Pulmonary artery endothelial cell (primary cell): Measurements from ENCODE around the gene NOTCH2. TPM values are rescaled to one million over a fixed set of nuclear protein-coding genes. Genes with fewer than 3 reads are reported as not detected.
"Not testable (repeated sequence)": the region's sequence is repeated elsewhere in the genome, so short reads cannot be mapped to it uniquely, and the experiment has no call there.

ENCODE experiments used
- DNase-seq: peaks from one replicate; pipeline ENCODE4 v3.0.0-alpha.2; 2011; ENCODE audit warnings: low read depth, low spot score
- total RNA-seq: library from RNA; depleted of rRNA; stranded (reverse); fragments of >200 nt; gene quantifications from 2 replicates; pipeline ENCODE4 v1.2.3, GENCODE V29; 2014

The NOTCH2 gene
- total RNA-seq, 1 donor from 2014 or later: 42.9 TPM

DNA sequence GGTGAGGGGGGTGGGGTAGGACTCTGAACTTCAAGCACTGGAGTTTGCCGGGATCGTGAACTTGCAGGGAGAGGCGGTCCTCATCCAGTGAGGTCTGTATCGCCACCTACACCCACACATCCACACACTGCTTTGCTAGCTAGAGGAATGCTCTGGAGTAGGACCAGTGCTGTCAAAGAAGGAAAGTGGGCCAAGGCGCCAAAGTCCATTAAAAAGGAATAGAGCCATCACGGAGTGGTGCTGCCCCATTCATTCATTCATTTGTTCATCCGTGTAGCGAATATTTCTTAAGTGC lies 405 bp upstream of the NOTCH2 start:
- not testable (repeated sequence) for DNase-seq

DNA sequence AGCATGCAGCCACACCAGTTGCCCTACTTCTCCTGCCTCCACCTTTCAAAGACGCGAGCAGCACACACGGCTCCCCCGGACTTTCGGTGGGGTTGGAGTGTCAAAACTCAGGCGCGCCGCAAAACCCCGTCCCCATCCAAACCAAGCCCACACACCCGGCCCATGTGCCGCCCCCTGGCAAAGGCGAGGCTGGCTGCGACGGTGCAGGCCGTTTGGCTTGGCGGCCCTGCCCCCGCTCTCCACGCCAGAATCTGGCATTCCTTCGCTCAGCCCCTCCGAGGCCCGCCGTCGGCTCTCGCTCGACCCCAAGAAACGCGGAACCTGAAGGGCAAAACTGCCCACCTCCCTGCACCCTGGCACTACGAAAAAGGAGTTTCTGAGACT lies 787 bp downstream of the NOTCH2 start:
- not testable (repeated sequence) for DNase-seq

DNA sequence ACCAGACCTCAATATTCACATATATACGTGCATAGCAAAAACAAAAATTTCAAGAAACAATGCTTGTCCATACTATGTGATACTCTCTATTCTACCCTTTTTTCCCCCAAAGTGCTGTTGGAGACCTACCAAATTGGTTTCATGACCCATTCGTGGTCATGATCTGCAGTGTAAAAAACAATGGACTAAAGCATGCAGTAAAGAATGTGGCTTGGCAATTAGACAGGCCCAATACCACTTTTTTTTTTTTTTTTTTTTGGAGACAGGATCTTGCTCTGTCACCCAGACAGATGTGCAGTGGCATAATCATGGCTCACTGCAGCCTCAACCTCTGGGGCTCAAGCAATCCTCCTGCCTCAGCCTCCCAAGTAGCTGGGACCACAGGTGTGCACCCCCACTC lies 21.3 kb downstream of the NOTCH2 start:
- not testable (repeated sequence) for DNase-seq

DNA sequence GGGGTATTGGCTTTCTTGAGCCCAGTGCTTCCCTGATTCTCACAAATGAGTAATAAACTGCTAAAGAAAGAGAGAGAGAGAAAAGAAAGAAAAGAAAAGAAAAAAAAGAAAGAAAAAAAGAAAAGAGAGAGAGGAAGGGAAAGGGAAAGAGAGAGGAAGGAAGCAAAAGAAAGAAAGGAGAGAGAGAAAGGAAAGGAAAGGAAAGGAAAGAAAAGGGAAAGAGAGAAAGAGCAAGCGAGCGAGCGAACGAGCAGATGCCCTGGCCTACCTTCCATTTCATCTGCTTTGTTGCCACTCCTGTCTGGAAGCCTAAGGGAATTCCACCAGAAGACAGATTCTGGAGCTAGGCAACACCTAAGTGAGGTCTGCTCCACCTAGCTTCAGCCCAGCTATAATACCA lies 27.7 kb downstream of the NOTCH2 start:
- not testable (repeated sequence) for DNase-seq

DNA sequence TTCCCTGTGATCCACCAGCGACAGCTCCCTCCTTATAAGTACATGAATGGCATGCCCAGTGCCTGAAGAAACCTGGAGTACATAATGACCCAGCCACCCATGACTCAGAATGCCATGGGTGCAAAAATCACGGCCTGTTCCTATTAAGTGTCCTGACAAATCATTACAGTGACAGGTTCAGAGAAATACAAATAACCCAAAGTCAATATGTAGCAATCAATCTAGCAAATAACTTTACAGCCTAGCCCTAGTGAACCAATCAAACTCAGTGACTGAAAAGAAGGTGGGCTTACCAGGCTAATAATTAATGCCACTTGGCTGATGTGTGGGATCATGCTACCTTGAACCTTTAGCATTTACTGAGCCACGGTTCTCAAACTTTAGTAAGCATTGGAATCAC lies 37.2 kb downstream of the NOTCH2 start:
- DNase-seq: not testable (repeated sequence)

DNA sequence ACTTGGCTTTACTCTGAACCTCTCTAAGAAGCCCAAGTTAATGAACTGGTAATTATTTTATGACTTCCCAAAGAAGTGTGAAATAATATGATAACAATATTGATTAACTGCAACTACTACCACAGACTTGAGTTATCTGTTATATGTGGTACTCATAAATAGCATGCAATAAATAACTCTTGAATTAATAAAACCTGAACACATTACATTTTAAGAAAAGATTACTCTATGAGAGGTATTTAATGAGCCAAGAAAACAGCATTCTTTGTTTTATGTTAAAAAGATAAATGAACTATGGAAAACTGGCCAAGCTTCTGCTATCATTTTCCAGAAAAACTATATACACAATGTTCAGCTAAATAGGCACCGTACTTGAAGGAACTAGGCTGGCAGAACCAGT lies 45.7 kb downstream of the NOTCH2 start:
- DNase-seq: not testable (repeated sequence)

DNA sequence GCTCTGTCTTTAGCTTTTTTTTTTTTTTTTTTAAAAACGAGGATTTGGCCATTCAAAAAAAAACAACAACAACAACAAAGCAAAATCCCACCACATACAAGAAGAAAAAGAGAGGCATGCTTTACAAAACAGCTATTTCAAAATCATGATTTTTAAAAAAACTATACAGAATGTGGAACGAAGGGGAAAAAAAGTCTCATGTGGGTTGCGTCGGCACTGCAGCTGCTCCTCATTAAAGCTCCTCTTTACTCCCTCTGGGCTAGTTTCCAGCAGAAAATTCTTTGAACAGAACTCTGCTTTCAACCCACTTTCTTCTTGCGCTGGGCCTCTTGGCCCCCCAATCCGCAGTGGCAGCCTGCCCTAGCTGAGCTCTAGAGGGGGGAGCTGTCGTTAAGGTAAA lies 54.5 kb downstream of the NOTCH2 start:
- not testable (repeated sequence) for DNase-seq

DNA sequence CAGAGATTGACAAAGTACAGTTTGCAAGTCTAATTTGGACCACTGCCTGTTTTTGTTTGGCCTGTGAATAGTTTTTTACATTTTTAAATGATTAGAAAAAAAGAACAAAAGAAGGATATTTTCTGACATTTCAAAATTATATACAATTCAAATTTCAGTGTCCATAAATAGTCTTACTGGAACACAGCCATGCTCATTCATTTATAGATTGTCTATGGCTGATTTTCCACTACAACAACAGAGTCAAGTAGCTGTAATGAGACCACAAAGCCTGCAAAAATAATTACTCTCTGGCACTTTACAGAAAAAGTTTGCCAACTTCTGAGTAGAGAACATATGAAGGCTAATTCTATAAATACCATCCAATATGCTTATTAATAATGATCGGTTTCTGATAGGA lies 61.1 kb downstream of the NOTCH2 start:
- DNase-seq: not testable (repeated sequence)

DNA sequence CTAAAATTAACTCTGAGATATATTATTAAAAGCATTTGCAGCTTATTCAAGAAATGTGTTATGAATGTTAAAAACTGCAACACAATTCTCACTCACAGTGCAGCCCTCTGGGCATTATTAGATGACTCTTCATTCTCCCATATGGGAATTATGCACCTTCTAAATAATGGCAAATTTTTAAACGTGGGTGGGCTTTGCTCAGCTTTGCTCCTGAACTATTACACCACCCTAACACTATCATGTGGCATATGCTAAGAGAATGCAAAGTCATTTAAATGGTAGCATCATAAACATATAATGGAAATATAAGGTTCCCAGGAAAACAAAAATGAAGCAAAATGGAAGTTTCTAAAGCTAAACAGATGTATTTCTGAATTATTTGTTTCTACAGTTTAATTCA lies 61.6 kb downstream of the NOTCH2 start:
- DNase-seq: not testable (repeated sequence)

DNA sequence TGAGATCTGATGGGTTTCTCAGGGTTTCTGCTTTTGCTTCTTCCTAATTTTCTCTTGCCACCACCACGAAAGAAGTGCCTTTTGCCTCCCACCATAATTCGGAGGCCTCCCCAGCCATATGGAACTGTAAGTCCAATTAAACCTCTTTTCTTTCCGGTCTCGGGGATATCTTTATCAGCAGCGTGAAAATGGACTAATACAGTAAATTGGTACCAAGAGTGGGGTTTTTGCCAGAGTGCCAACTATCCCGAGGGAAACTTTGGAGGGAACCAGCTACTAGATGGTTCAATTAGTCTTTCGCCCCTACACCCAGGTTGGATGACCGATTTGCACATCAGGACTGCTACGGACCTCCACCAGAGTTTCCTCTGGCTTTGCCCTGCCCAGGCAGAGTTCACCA lies 68.4 kb downstream of the NOTCH2 start:
- DNase-seq: not testable (repeated sequence)

DNA sequence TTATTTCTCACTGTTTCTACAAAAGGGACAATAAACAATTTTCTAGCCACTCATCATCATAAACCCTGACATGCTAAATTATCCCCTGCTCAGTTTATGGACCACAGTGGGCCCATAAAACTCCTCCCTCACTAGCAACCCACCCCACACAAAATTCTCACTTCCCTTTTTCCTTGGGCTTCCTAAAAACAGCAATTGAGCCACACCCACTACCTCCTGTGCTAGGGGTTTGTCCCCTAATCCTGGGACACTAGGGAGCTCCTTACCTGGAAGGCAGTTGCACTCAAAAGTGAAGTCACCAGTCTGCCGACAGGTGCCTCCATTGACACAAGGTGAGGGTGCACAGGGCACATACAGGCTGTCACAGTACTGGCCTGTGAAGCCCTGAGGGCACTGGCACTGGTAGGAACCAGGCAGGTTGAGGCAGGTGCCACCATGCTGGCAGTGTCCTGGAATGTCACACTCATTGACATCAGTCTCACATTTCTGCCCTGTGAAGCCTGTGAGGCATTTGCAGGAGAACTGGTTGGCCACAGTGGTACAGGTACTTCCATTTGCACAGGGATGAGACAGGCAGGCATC lies 72.6 kb downstream of the NOTCH2 start:
- DNase-seq: not testable (repeated sequence)

DNA sequence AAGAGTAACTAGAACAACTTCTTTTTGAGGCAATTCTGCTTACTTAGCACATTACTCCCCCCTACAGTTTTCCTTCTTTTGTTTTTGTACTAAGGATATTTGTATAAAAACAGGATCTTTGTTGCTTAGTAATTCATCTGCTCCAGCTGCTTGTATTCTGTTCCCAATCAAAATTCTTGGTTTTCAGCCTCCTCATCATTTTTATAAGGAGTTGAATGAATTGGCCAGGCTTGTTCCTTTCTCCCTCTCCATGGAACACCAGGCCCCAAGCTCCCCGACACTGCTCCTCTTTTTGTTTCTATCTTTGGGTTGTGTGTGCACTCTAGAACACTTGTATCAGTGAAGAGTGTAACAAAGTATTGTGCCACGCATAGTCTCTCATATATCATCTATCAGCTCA lies 73.5 kb downstream of the NOTCH2 start:
- DNase-seq: not testable (repeated sequence)

DNA sequence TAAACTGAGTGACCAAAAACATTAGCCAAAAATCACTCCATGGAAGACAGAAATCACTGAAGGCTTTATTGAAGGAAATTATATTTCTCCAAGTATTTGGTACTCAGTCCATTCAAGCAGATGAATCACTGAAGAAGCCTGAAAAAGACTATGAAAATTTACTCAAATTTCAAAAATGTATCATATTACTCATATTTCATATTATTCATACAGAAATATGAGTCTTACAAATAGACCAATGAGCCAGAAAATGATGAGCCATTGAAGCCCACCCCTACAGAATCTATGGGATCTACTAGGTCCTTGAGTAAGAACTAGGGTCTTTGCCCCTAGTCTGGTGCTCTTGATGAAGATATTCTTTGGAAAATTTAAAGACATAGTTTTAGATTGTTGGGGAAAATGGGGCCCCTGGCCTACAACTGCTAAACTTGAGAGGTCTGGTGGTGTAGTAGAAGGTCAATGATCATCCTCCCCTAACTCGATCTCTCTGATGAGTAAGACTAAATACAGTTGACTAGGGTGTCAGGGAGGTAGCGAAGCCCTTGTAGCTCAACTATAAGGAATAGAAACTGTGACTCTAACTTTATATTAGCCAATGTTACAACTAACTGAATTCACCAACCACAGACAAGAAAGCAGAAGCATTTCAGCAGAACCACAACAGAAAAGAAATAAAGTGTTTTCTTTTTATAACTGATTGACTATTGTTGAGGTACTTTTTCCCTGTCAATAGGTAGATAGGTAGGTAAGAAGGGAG lies 81.0 kb downstream of the NOTCH2 start:
- DNase-seq: no peak

DNA sequence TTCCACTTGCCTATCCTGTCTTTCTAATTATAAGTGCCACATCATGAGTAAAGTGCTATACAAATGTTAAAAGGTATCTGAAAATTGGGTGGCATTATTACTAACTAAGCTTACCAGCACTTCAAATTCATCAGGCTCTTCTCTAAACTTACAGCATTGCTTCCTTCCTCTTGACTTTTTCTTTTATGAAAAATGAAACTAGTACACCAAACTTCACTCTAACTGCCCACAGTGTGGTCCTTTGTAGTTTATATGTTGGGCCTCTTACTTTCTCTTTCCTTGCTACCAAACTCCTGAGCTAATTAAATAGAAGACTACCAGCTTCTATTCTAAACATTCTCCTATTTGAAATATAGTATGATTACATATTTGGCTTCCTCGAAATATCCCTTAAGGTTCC lies 81.8 kb downstream of the NOTCH2 start:
- DNase-seq: no peak

DNA sequence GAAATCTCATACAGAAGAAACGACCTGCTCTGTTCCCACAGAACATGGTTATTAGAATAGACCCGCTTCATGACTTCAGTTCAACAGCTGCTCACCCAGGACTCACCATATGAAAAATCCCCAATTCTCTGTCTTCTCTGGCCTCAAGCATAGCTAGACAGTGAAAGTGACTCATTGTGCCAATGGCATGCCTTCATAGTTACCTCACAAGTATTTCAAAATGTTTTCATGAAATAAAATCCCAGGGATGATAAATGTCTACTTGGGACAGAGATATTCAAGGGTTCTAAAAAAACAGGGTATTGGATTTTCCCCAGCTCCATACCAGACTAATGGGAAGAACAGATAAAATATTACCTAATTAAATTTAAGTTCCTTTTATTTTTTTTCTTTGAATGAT lies 82.3 kb downstream of the NOTCH2 start:
- DNase-seq: no peak

DNA sequence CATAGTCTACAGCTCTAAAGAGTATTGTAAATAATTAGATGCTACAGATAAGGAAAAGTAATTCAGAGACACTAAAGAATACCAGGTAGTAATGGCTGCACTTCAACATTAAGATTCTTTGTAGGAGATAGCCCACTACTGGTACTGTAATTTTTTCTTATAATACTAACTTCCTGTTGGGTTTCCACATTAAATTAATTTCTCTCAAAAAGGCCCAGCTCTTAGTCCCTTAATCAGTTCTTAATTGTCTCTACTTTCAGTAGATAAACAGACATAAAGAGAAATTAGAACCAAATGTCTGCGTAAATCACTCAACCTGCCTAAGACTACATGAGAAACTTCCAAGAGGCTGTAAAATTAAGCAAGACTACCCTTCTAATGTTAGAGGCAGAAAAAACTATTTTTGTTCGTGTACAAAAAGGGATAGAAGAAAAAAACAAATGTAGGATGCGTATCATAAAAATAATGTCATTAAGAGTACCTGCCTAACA lies 83.4 kb downstream of the NOTCH2 start:
- DNase-seq: no peak

DNA sequence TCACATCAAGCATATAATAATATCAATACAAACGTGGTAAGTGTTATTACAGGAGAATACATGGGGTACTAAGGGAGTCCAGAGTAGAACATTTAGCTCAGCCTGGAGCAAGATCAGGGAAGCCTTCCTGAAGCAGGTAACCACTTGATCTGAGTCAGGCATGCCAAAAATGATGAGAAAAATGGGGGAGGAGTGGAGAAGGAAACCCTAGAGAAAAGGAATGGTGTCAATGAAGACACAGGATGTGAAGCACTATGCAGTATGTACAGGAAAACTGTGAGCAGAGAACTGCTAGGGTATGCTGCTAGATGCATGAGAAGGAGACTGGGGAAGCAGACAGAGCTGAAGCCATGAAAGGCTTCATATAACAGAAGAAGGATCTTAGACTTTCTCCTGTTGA lies 84.7 kb downstream of the NOTCH2 start:
- no peak for DNase-seq

DNA sequence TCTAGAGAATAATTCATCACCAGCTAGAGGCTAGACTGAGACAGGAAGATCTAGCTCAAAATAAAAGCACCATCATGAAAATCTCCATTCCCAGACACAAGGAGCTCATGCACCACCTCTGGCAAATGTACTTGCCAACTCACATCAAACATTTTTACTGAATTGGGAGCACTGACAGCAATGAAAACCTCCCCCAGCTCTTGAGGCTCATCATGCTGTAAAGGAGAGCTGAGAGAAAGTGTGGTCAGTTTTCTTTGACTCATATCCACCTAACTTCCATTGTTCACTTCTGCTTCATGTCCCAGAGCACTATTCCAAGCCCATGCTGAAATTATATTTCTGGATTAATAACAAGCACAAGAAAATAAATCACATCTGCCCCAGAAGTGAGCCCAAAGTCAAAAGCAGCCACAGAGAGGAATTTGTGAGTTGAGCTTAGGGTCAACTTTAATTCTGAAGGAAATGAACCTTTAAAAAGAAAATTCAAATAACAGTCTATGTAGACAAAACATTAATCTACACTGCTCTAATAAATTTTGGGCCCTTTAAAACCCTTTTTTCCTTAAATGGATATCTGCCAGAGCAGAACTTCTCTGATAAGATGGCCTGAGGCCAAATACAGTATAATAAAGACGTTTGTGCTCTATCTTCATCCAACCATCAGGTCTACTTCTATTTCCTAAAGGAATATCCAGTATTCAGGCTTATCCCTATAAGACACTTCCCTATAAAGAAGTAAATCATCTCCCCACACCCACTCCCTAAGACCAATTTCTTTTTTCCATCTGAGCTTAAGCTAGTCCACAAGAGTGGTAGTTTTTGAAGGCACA lies 87.3 kb downstream of the NOTCH2 start:
- DNase-seq: no peak

DNA sequence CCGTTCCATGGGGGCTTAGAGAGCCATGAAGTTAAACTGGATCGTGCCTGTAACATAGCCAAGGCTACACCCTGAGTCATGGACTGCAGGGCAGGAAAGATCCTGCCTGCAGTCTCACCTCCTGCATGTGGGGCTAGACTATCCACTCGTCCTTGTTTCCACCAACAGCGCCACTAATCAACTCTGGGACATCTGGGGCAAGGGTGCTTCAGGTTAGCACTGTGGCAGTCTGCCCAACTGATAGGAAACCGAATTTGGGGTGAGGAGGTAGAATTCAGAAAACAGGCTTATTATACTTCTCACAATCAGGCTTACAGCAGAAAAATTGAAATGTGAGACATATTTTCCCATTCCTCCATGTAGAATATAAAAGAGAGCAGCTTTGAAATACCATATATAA lies 88.0 kb downstream of the NOTCH2 start:
- no peak for DNase-seq

DNA sequence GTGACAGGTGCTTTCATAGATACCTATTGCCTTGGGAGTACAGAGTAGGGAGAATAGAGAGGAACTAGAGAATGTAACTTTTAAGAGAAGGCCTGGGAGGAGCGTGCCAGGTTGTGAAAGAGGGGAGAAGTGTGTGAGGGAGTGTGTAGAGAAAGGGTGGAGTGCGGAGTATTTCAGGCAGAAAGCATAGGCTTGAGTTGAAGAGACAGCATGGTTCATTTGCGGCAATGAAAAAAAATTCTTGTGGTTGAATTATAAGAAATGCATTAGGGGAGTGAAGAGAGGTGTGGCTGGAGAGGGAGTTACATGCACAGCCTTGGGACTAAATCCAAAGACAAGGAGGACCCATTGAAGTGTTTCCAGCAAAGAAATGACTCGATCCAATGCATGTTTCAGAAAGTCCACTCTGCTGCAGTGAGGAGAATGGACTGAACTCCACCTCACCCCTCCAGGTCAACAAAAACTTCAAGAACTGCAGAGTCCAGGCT lies 91.4 kb downstream of the NOTCH2 start:
- DNase-seq: no peak

DNA sequence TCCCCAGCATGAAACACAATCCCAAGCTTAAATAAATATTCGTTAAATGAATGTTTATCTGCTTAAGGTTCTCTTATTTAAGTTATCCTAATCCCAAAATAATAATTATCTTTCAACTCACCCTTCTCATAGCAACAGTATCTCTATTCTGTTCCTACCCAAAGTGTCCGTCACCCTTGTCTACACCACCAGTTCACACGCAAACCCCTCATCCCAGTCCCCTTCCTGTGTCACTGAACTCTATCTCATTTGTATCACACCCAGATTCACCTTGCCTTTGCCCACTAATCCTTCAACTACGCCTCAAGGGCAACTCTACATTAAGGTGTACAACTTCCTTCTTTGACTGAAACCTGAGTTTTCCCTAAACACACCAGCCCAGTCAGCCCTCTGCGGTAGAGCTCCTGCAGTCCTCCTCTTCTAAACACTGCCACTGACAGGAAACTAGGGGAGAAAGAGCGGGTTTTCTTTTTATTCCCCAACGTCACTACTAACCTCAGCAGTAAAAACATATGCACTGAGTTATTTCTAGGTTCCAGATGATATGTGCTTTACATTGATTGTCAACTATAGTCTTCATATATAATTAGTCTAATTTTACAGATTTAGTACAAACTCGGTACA lies 92.2 kb downstream of the NOTCH2 start:
- DNase-seq: not testable (repeated sequence)
